ENCODE results near the gene GNA14. TPM values are rescaled to one million over a fixed set of nuclear protein-coding genes. Genes with fewer than 3 reads are reported as not detected.

Gene GNA14
- total RNA-seq, 4 donors from 2014 or later: 13.9 to 26.3 (median 19.9) TPM

GRCh38 chr9:77427256-77427927 lies 220.7 kb downstream of the GNA14 start:
- TF ChIP-seq POLR2A (IDR thresholded peaks at IDR 0.05) (no peak), CTCF (IDR thresholded peaks at IDR 0.05) (no peak)
- no peaks in the 10 kb centered on the region for H3K27me3 ChIP-seq
- H3K27ac ChIP-seq: no peak overlapping the region

GRCh38 chr9:77426712-77427111 lies 221.4 kb downstream of the GNA14 start:
- 77 to 92% methylated on average over 3 of the region's 3 CpGs for WGBS, 2 donors
- peaks cover 0 to 3% of the 10 kb centered on the region in 2 donors for H3K36me3 ChIP-seq
- TF ChIP-seq CTCF (IDR thresholded peaks at IDR 0.05): no peak
- DNase-seq: no peak
- H3K27ac ChIP-seq: no peak overlapping the region
- H3K27me3 ChIP-seq: no peaks in the 10 kb centered on the region
- H3K9me3 ChIP-seq: no peaks in the 10 kb centered on the region
- H3K4me1 ChIP-seq: no peaks in the 10 kb centered on the region
- intact Hi-C loops (cut with DNase I): no loop called here
- no peak overlapping the region for H3K4me3 ChIP-seq (replicated peaks in 1 of 3)

More at GRCh38 chr9:77427256-77427927, 220.7 kb downstream of the GNA14 start:
- Histone ChIP-seq H3K36me3 (peaks cover 0 to 3% of the 10 kb centered on the region in 2 donors), H3K4me3 (replicated peaks in 1 of 3) (no peak overlapping the region), H3K4me1 (no peaks in the 10 kb centered on the region), H3K9me3 (no peaks in the 10 kb centered on the region)
- DNase-seq: no peak
- intact Hi-C loops (cut with DNase I): no loop called here
- 77 to 78% methylated on average over 6 of the region's 7 CpGs for WGBS, 2 donors

- no peaks in the 10 kb centered on the region for H3K27me3 ChIP-seq
- no peak for DNase-seq
- TF ChIP-seq CTCF (IDR thresholded peaks at IDR 0.05): no peak
- no peak for TF ChIP-seq POLR2A (IDR thresholded peaks at IDR 0.05)
- intact Hi-C loops (cut with DNase I): no loop called here
- 83 to 91% methylated on average over 2 of the region's 2 CpGs for WGBS, 2 donors
- H3K27ac ChIP-seq: no peak overlapping the region
- H3K4me1 ChIP-seq: no peaks in the 10 kb centered on the region
- no peak overlapping the region for H3K4me3 ChIP-seq (replicated peaks in 1 of 3)
- H3K36me3 ChIP-seq: peaks cover 0 to 3% of the 10 kb centered on the region in 2 donors
- H3K9me3 ChIP-seq: no peaks in the 10 kb centered on the region
Measured at GRCh38 chr9:77424993-77425392, 223.1 kb downstream of the GNA14 start.

GRCh38 chr9:77423841-77424240 lies 224.3 kb downstream of the GNA14 start:
- H3K36me3 ChIP-seq: peaks cover 0 to 3% of the 10 kb centered on the region in 2 donors
- 87 to 92% methylated on average over 3 of the region's 3 CpGs for WGBS, 2 donors
- no peak for TF ChIP-seq CTCF (IDR thresholded peaks at IDR 0.05)
- no peak for TF ChIP-seq POLR2A (IDR thresholded peaks at IDR 0.05)
- no peak overlapping the region for H3K27ac ChIP-seq
- no peaks in the 10 kb centered on the region for H3K9me3 ChIP-seq
- H3K27me3 ChIP-seq: no peaks in the 10 kb centered on the region
- H3K4me1 ChIP-seq: no peaks in the 10 kb centered on the region
- DNase-seq: no peak
- H3K4me3 ChIP-seq (replicated peaks in 1 of 3): no peak overlapping the region
- intact Hi-C loops (cut with DNase I): no loop called here

GRCh38 chr9:77422969-77423368 lies 225.2 kb downstream of the GNA14 start:
- Histone ChIP-seq H3K36me3 (peaks cover 0 to 3% of the 10 kb centered on the region in 2 donors), H3K9me3 (no peaks in the 10 kb centered on the region), H3K27ac (no peak overlapping the region), H3K27me3 (no peaks in the 10 kb centered on the region), H3K4me3 (replicated peaks in 1 of 3) (no peak overlapping the region), H3K4me1 (peaks cover 3 to 4% of the 10 kb centered on the region in 2 donors)
- no peak for DNase-seq
- intact Hi-C loops (cut with DNase I): no loop called here
- TF ChIP-seq CTCF (IDR thresholded peaks at IDR 0.05) (no peak), POLR2A (IDR thresholded peaks at IDR 0.05) (no peak)
- 92 to 100% methylated on average over 3 of the region's 3 CpGs for WGBS, 2 donors

Data from thyroid gland (tissue), 4 donors.